Activated CD8-positive, alpha-beta T cell treated with anti-CD3 and anti-CD28 coated beads for 36 hours (primary cell): ENCODE measurements around the gene DCLK2. TPM values are rescaled to one million over a fixed set of nuclear protein-coding genes. Genes with fewer than 3 reads are reported as not detected.

Experiments
- ATAC-seq: fragments of 200-7000 bp; cut with Tn5 transposase; one replicate; pipeline ENCODE4 v1.10.0; 2021; ENCODE audit warnings: mild to moderate bottlenecking, moderate library complexity
- CTCF ChIA-PET: fragments of 350-600 bp; sonication (Branson Sonifier 250); formaldehyde crosslinking; loops from one replicate; lab custom pipeline; 2021; ENCODE audit warnings: antibody characterized with exemption; lab: Charles Lee
- POLR2A ChIA-PET: fragments of 350-600 bp; sonication (Branson Sonifier 250); formaldehyde crosslinking; loops from one replicate; lab custom pipeline; 2021; ENCODE audit warnings: antibody characterized with exemption; lab: Charles Lee
- DNase-seq: peaks from one replicate; pipeline ENCODE4 v3.0.0-alpha.2; 2020
- H3K27ac Mint-ChIP-seq: one replicate; pipeline ENCODE4 v1.8.0; 2021; ENCODE audit warnings: mild to moderate bottlenecking, mixed read lengths
- H3K27me3 Mint-ChIP-seq: one replicate; pipeline ENCODE4 v1.8.0; 2021; ENCODE audit warnings: mixed read lengths
- H3K36me3 Mint-ChIP-seq: one replicate; pipeline ENCODE4 v1.8.0; 2021; ENCODE audit warnings: low read depth, mixed read lengths
- H3K4me1 Mint-ChIP-seq: one replicate; pipeline ENCODE4 v1.8.0; 2021; ENCODE audit warnings: low read depth, mixed read lengths
- H3K4me3 Mint-ChIP-seq: one replicate; pipeline ENCODE4 v1.8.0; 2021; ENCODE audit warnings: mild to moderate bottlenecking, moderate library complexity, mixed read lengths
- H3K9me3 Mint-ChIP-seq: one replicate; pipeline ENCODE4 v1.8.0; 2021; ENCODE audit warnings: mixed read lengths
- CTCF ChIP-seq: fragments of 200-600 bp; IDR thresholded peaks from one replicate; pipeline ENCODE4 v1.8.0; 2022; ENCODE audit warnings: antibody characterized with exemption, mild to moderate bottlenecking
- intact Hi-C: fragments of 100-400 bp; cut with micrococcal nuclease; formaldehyde crosslinking; loops from one replicate; pipeline ENCODE4 v1.10.0; 2022
- total RNA-seq, 2 experiments: library from RNA; stranded (reverse); gene quantifications; one replicate each; pipeline ENCODE4 v1.2.3, GENCODE V29; 2021

DCLK2 gene
- total RNA-seq, 2 experiments from 2014 or later, result not detected

- DNase-seq, result no peak
- Mint-ChIP-seq H3K27me3 (peaks cover 6% of the 10 kb centered on the region), H3K4me1 (no peaks in the 10 kb centered on the region), H3K27ac (no peak overlapping the region), H3K36me3 (no peaks in the 10 kb centered on the region), H3K4me3 (no peak overlapping the region), H3K9me3 (no peaks in the 10 kb centered on the region)
- no peak for ATAC-seq
- ChIA-PET CTCF (no interaction called here), POLR2A (no interaction called here)
- intact Hi-C loops, result no loop called here
- TF ChIP-seq CTCF, result no peak
Observed at GRCh38 chr4:150150629-150151062, 72.4 kb downstream of the DCLK2 start.

- POLR2A ChIA-PET, result no interaction called here
- no peaks in the 10 kb centered on the region for H3K9me3 Mint-ChIP-seq
- no peak for DNase-seq
- intact Hi-C loops, result no loop called here
- CTCF ChIA-PET, result no interaction called here
- no peaks in the 10 kb centered on the region for H3K4me1 Mint-ChIP-seq
- H3K27me3 Mint-ChIP-seq, result peaks cover 4% of the 10 kb centered on the region
- no peak overlapping the region for H3K4me3 Mint-ChIP-seq
- no peaks in the 10 kb centered on the region for H3K36me3 Mint-ChIP-seq
- no peak for ATAC-seq
- no peak overlapping the region for H3K27ac Mint-ChIP-seq
- TF ChIP-seq CTCF, result no peak
Observed at GRCh38 chr4:150152766-150153165, 74.5 kb downstream of the DCLK2 start.

GRCh38 chr4:150155391-150155790 is 77.1 kb downstream of the DCLK2 start:
- Mint-ChIP-seq H3K27me3 (no peaks in the 10 kb centered on the region), H3K36me3 (no peaks in the 10 kb centered on the region), H3K4me3 (no peak overlapping the region), H3K4me1 (no peaks in the 10 kb centered on the region), H3K27ac (no peak overlapping the region), H3K9me3 (no peaks in the 10 kb centered on the region)
- CTCF ChIA-PET, result no interaction called here
- no peak for TF ChIP-seq CTCF
- POLR2A ChIA-PET, result no interaction called here
- DNase-seq (no peak), ATAC-seq (no peak)
- intact Hi-C loops, result no loop called here

- intact Hi-C loops, result no loop called here
- ChIA-PET CTCF (interaction anchor here (1.2 kb wide), 1 partner anchor 9 kb away, joined by 3 read pairs; no protein-coding TSS in a partner anchor), POLR2A (interaction anchor here (0.7 kb wide), 1 partner anchor 19 kb away, joined by 3 read pairs; no protein-coding TSS in a partner anchor)
- no peaks in the 10 kb centered on the region for H3K36me3 Mint-ChIP-seq
- H3K4me1 Mint-ChIP-seq, result no peaks in the 10 kb centered on the region
- no peak overlapping the region for H3K27ac Mint-ChIP-seq
- no peaks in the 10 kb centered on the region for H3K27me3 Mint-ChIP-seq
- H3K9me3 Mint-ChIP-seq, result no peaks in the 10 kb centered on the region
- ATAC-seq (no peak), DNase-seq (no peak)
- TF ChIP-seq CTCF, result no peak
- no peak overlapping the region for H3K4me3 Mint-ChIP-seq
Observed at GRCh38 chr4:150156543-150156942, 78.3 kb downstream of the DCLK2 start.

- DNase-seq, result no peak
- H3K36me3 Mint-ChIP-seq, result no peaks in the 10 kb centered on the region
- no peaks in the 10 kb centered on the region for H3K9me3 Mint-ChIP-seq
- POLR2A ChIA-PET, result no interaction called here
- H3K27ac Mint-ChIP-seq, result no peak overlapping the region
- ATAC-seq, result no peak
- CTCF ChIA-PET, result interaction anchor here (1.2 kb wide), 1 partner anchor 10 kb away, joined by 3 read pairs; no protein-coding TSS in a partner anchor
- TF ChIP-seq CTCF, result no peak
- no peak overlapping the region for H3K4me3 Mint-ChIP-seq
- H3K4me1 Mint-ChIP-seq, result no peaks in the 10 kb centered on the region
- intact Hi-C loops, result no loop called here
- no peaks in the 10 kb centered on the region for H3K27me3 Mint-ChIP-seq
Observed at GRCh38 chr4:150158041-150158440, 79.8 kb downstream of the DCLK2 start.
